Cardiac fibroblast (primary cell): Measurements from ENCODE around the gene IP6K2.

ENCODE experiments used
- DNase-seq, 2 donors: peaks; one replicate each; pipeline versions ENCODE4 v3.0.0 to v3.0.0-alpha.2; 2010; ENCODE audit warnings: low read depth in 2 of 2
- H3K4me3 ChIP-seq, 2 donors: replicated peaks in 1 of 2; 1 replicate in 1 of 2; 2 replicates in 1 of 2; pipeline ENCODE4 v1.5.1; 2011; ENCODE audit warnings: low read depth in 2 of 2, low read length in 2 of 2, mild to moderate bottlenecking in 2 of 2, moderate library complexity in 1 of 2
- TF ChIP-seq, protein P1 (sequence below): IDR thresholded peaks from one replicate; pipeline ENCODE4 v1.5.1; 2011; ENCODE audit warnings: low read depth, mild to moderate bottlenecking, low read length, inconsistent platforms

The IP6K2 gene

DNA sequence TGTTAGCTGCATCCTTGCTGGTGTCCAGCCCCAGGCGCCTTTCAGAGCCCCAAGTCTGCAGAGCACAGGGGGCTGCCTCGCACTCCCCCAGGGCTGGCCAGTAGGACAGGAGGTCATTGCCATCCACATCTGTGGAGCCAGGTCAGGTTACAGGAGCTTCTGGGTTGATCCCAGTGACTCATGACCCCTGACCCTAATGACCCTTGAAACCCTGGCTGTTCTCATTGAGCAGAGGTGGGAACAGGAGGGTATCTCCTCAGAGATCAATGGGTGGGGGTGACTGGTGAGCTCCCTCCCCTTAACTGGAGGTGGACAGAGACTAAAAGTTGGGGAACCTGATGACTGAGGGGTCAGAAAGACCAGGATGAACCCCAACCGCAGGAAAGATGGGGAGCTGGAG, 75.6 kb downstream of the IP6K2 start:
- DNase-seq: no peak
- H3K4me3 ChIP-seq: no peak overlapping the region
- TF ChIP-seq, protein P1, sequence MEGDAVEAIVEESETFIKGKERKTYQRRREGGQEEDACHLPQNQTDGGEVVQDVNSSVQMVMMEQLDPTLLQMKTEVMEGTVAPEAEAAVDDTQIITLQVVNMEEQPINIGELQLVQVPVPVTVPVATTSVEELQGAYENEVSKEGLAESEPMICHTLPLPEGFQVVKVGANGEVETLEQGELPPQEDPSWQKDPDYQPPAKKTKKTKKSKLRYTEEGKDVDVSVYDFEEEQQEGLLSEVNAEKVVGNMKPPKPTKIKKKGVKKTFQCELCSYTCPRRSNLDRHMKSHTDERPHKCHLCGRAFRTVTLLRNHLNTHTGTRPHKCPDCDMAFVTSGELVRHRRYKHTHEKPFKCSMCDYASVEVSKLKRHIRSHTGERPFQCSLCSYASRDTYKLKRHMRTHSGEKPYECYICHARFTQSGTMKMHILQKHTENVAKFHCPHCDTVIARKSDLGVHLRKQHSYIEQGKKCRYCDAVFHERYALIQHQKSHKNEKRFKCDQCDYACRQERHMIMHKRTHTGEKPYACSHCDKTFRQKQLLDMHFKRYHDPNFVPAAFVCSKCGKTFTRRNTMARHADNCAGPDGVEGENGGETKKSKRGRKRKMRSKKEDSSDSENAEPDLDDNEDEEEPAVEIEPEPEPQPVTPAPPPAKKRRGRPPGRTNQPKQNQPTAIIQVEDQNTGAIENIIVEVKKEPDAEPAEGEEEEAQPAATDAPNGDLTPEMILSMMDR: no peak

DNA sequence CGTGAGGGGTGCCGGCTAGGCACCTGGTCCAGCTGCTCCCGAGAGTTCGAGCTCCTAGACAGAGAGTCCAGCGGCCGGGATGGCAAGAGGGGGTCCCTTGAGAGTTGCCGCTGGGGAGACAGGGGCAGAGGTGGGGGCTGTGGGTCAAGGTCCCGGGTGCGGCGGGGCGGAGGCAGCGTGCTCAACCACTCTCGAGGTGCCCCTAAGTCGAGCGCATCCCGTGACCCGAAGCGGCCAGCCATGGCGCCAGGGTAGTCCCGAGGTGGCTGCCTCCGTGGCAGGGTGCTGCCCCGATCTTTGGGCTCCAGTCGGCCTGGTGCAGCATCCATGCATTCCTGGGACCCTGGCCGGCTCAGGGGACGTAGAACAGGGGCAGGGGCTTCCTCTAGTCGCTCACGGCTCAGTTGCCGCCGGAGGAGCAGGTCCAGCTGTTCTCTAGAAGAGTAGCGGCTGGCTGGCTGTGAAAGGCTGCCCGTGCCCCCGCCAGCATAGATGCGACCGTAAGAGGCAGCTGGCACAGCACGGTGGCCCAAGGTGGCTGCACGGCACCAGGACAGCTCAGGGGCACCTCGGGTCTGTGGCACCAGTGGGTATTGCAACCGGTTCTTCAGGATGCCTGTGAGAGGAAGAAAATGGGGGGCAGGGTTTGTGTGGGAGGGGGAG, 76.9 kb downstream of the IP6K2 start:
- TF ChIP-seq, protein P1: no peak
- DNase-seq: no peak
- no peak overlapping the region for H3K4me3 ChIP-seq
